MM.1S (cell line): ENCODE measurements around the gene PSMD3.

Experiments
- DNase-seq: peaks from one replicate; pipeline ENCODE4 v3.0.0-alpha.2; 2015
- H2AFZ ChIP-seq: fragments of 300-600 bp; sonication (generic); 2 replicates; pipeline ENCODE4 v1.6.0; 2016; ENCODE audit warnings: antibody characterized with exemption, low read length
- H3F3A ChIP-seq: fragments of 300-600 bp; sonication (generic); 2 replicates; pipeline ENCODE4 v1.6.1; 2016; ENCODE audit warnings: mild to moderate bottlenecking, antibody characterized with exemption, low read length, moderate library complexity, mixed read lengths; ENCODE audit not compliant: insufficient read depth
- H3K27ac ChIP-seq: fragments of 300-600 bp; sonication (generic); 2 replicates; pipeline ENCODE4 v1.5.1; 2016; ENCODE audit warnings: mild to moderate bottlenecking, low read length
- H3K27me3 ChIP-seq: fragments of 300-600 bp; sonication (generic); replicated peaks from 2 replicates; pipeline ENCODE4 v1.6.0; 2016; ENCODE audit warnings: low read length; ENCODE audit not compliant: insufficient read depth
- H3K36me3 ChIP-seq: fragments of 300-600 bp; sonication (generic); replicated peaks from 2 replicates; pipeline ENCODE4 v1.6.1; 2016; ENCODE audit warnings: mild to moderate bottlenecking, low read length, mixed read lengths; ENCODE audit not compliant: insufficient read depth
- H3K4me1 ChIP-seq: fragments of 300-600 bp; sonication (generic); 2 replicates; pipeline ENCODE4 v1.6.1; 2016; ENCODE audit warnings: low read length, mixed read lengths
- H3K4me2 ChIP-seq: fragments of 300-600 bp; sonication (generic); 2 replicates; pipeline ENCODE4 v1.6.0; 2016; ENCODE audit warnings: low read depth, low read length
- H3K4me3 ChIP-seq: fragments of 300-600 bp; sonication (generic); 2 replicates; pipeline ENCODE4 v1.5.1; 2016; ENCODE audit warnings: low read length, mixed read lengths
- H3K79me2 ChIP-seq: fragments of 300-600 bp; sonication (generic); 2 replicates; pipeline ENCODE4 v1.6.1; 2016; ENCODE audit warnings: mixed run types, low read length, mixed read lengths
- H3K9ac ChIP-seq: fragments of 300-600 bp; sonication (generic); 2 replicates; pipeline ENCODE4 v1.6.1; 2016; ENCODE audit warnings: low read length, mixed read lengths
- H3K9me2 ChIP-seq: fragments of 300-600 bp; sonication (generic); replicated peaks from 2 replicates; pipeline ENCODE4 v1.6.1; 2016; ENCODE audit warnings: mild to moderate bottlenecking, low read length, mixed read lengths; ENCODE audit not compliant: insufficient read depth
- H3K9me3 ChIP-seq: fragments of 300-600 bp; sonication (generic); replicated peaks from 2 replicates; pipeline ENCODE4 v1.6.1; 2016; ENCODE audit warnings: mild to moderate bottlenecking, low read length, mixed read lengths; ENCODE audit not compliant: insufficient read depth
- H4K20me1 ChIP-seq: fragments of 300-600 bp; sonication (generic); 2 replicates; pipeline ENCODE4 v1.6.1; 2016; ENCODE audit warnings: mild to moderate bottlenecking, low read length, moderate library complexity, mixed read lengths; ENCODE audit not compliant: insufficient read depth
- CTCF ChIP-seq: fragments of 300-600 bp; sonication (generic); IDR thresholded peaks from 2 replicates; pipeline ENCODE4 v1.5.1; 2016; ENCODE audit warnings: antibody characterized with exemption, low read length, mixed read lengths
- EZH2 ChIP-seq: fragments of 300-600 bp; sonication (generic); optimal IDR thresholded peaks from 2 replicates; pipeline ENCODE3; 2017; ENCODE audit warnings: low read depth, mild to moderate bottlenecking, antibody characterized with exemption, low read length, mixed read lengths
- EZH2phosphoT487 ChIP-seq: fragments of 300-600 bp; sonication (generic); IDR thresholded peaks from 2 replicates; pipeline ENCODE4 v1.6.1; 2018; ENCODE audit warnings: antibody characterized with exemption, low read length

PSMD3 gene

GRCh38 chr17:40014375-40014980, 33.9 kb downstream of the PSMD3 start:
- no peak overlapping the region for H3K9ac ChIP-seq
- no peaks in the 10 kb centered on the region for H3K4me1 ChIP-seq
- no peaks in the 10 kb centered on the region for H3K36me3 ChIP-seq
- DNase-seq = no peak
- no peak overlapping the region for H2AFZ ChIP-seq
- H4K20me1 ChIP-seq = no peaks in the 10 kb centered on the region
- H3K9me2 ChIP-seq = no peaks in the 10 kb centered on the region
- H3K79me2 ChIP-seq = no peaks in the 10 kb centered on the region
- H3K27me3 ChIP-seq = no peaks in the 10 kb centered on the region
- H3K4me3 ChIP-seq = no peak overlapping the region
- H3K27ac ChIP-seq = no peak overlapping the region
- H3K4me2 ChIP-seq = no peak overlapping the region
- H3F3A ChIP-seq = no peaks in the 10 kb centered on the region
- TF ChIP-seq CTCF (no peak), EZH2 (no peak), EZH2phosphoT487 (no peak)
- no peaks in the 10 kb centered on the region for H3K9me3 ChIP-seq

DNA sequence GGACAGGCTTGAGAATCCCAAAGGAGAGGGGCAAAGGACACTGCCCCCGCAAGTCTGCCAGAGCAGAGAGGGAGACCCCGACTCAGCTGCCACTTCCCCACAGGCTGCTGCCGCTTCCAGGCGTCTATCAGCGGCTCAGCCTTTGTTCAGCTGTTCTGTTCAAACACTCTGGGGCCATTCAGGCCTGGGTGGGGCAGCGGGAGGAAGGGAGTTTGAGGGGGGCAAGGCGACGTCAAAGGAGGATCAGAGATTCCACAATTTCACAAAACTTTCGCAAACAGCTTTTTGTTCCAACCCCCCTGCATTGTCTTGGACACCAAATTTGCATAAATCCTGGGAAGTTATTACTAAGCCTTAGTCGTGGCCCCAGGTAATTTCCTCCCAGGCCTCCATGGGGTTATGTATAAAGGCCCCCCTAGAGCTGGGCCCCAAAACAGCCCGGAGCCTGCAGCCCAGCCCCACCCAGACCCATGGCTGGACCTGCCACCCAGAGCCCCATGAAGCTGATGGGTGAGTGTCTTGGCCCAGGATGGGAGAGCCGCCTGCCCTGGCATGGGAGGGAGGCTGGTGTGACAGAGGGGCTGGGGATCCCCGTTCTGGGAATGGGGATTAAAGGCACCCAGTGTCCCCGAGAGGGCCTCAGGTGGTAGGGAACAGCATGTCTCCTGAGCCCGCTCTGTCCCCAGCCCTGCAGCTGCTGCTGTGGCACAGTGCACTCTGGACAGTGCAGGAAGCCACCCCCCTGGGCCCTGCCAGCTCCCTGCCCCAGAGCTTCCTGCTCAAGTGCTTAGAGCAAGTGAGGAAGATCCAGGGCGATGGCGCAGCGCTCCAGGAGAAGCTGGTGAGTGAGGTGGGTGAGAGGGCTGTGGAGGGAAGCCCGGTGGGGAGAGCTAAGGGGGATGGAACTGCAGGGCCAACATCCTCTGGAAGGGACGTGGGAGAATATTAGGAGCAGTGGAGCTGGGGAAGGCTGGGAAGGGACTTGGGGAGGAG, 34.7 kb downstream of the PSMD3 start, which contains the start of gene CSF3:
CSF3 (plus strand) TSS at position 436 of the 993 bp plus-strand sequence; CDS start at position 471, 35 bp downstream.
- H4K20me1 ChIP-seq = no peaks in the 10 kb centered on the region
- H3K9me2 ChIP-seq = no peaks in the 10 kb centered on the region
- H3K27me3 ChIP-seq = no peaks in the 10 kb centered on the region
- H3K4me1 ChIP-seq = no peaks in the 10 kb centered on the region
- no peaks in the 10 kb centered on the region for H3K9me3 ChIP-seq
- DNase-seq = no peak
- H3K4me2 ChIP-seq = no peak within 1 kb of the TSS
- H3K79me2 ChIP-seq = no peaks in the 10 kb centered on the region
- H3F3A ChIP-seq = no peaks in the 10 kb centered on the region
- no peak within 1 kb of the TSS for H3K9ac ChIP-seq
- no peak within 1 kb of the TSS for H3K4me3 ChIP-seq
- no peak within 1 kb of the TSS for H3K27ac ChIP-seq
- TF ChIP-seq EZH2phosphoT487 (no peak), CTCF (no peak), EZH2 (no peak)
- H3K36me3 ChIP-seq = no peaks in the 10 kb centered on the region
- H2AFZ ChIP-seq = no peak within 1 kb of the TSS

- Histone ChIP-seq H3K9ac (no peak overlapping the region), H4K20me1 (no peaks in the 10 kb centered on the region), H3K4me3 (no peak overlapping the region)
Observed at GRCh38 chr17:40015998-40016985, 35.7 kb downstream of the PSMD3 start.

More at GRCh38 chr17:40015998-40016985, 35.7 kb downstream of the PSMD3 start:
- Histone ChIP-seq H3K4me2 (no peak overlapping the region), H3K9me3 (no peaks in the 10 kb centered on the region), H3F3A (no peaks in the 10 kb centered on the region), H2AFZ (no peak overlapping the region), H3K27ac (no peak overlapping the region), H3K27me3 (no peaks in the 10 kb centered on the region), H3K4me1 (no peaks in the 10 kb centered on the region), H3K9me2 (no peaks in the 10 kb centered on the region), H3K79me2 (no peaks in the 10 kb centered on the region), H3K36me3 (no peaks in the 10 kb centered on the region)
- no peak for TF ChIP-seq EZH2
- no peak for TF ChIP-seq CTCF
- TF ChIP-seq EZH2phosphoT487 = no peak
- no peak for DNase-seq
